Fibroblast of mammary gland (primary cell): Measurements from ENCODE around the gene ARID1B.

Source experiments
- DNase-seq: peaks from one replicate; pipeline ENCODE4 v3.0.0-alpha.2; 2010; ENCODE audit warnings: low read depth
- H3K4me3 ChIP-seq: 2 replicates; pipeline ENCODE4 v1.5.1; 2011; ENCODE audit warnings: low read depth, mild to moderate bottlenecking, low read length, moderate library complexity; ENCODE audit not compliant: control insufficient read depth
- CTCF ChIP-seq: conservative IDR thresholded peaks from 2 replicates; pipeline ENCODE4 v1.5.1; 2011; ENCODE audit warnings: low read depth, low read length, inconsistent platforms; ENCODE audit not compliant: control insufficient read depth, insufficient read depth

ARID1B gene

GRCh38 chr6:156872903-156873302, 95.7 kb downstream of the ARID1B start:
- no peak overlapping the region for H3K4me3 ChIP-seq
- DNase-seq, result no peak
- TF ChIP-seq CTCF, result no peak

GRCh38 chr6:156873654-156874380, 96.6 kb downstream of the ARID1B start:
- TF ChIP-seq CTCF, result no peak
- no peak for DNase-seq
- no peak overlapping the region for H3K4me3 ChIP-seq

GRCh38 chr6:156875062-156875461, 97.9 kb downstream of the ARID1B start:
- no peak for DNase-seq
- no peak overlapping the region for H3K4me3 ChIP-seq
- no peak for TF ChIP-seq CTCF

- H3K4me3 ChIP-seq, result no peak overlapping the region
- peak; percentile 14 for DNase-seq
- peak; percentile 42 for TF ChIP-seq CTCF
Measured at GRCh38 chr6:156876302-156876701, 99.1 kb downstream of the ARID1B start.

- no peak for DNase-seq
- no peak for TF ChIP-seq CTCF
- no peak overlapping the region for H3K4me3 ChIP-seq
Measured at GRCh38 chr6:156877126-156877863, 100.1 kb downstream of the ARID1B start.

GRCh38 chr6:156878681-156879080, 101.5 kb downstream of the ARID1B start:
- no peak for TF ChIP-seq CTCF
- no peak for DNase-seq
- no peak overlapping the region for H3K4me3 ChIP-seq
